NCI-H510A (cell line): ENCODE data around the gene NOL3.
A peak's percentile ranks its signal among the peaks of the same experiment; 100 is the strongest.

Experiments used
- DNase-seq: peaks from one replicate; lab custom pipeline; 2025; lab: John Stamatoyannopoulos, UW

NOL3 gene

DNA sequence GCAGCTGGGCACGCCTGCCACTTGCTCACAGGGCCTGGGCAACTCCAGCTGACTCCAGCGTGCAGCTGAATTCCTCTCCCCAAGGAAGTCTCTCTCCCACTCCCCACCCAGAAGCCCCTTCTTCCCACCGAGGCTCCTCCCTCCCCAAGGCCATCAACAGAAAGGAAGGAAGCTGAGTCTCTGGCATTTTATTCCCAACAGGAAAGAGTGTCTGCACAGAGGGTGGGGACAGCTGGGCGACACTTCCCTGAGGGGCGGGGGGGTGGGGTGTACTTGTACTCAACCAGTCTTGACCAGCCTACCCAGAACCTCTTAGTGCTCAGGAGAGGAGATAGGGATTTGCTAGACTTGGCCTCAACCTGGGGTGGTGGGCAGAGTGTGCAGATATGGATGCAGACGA is 19.7 kb downstream of the NOL3 start, which contains the start of gene EXOC3L1:
Gene EXOC3L1, minus strand, starts transcription at position 96 of the 400 bp plus-strand sequence. CDS start 460 bp downstream, outside the sequence.
- no peak for DNase-seq

DNA sequence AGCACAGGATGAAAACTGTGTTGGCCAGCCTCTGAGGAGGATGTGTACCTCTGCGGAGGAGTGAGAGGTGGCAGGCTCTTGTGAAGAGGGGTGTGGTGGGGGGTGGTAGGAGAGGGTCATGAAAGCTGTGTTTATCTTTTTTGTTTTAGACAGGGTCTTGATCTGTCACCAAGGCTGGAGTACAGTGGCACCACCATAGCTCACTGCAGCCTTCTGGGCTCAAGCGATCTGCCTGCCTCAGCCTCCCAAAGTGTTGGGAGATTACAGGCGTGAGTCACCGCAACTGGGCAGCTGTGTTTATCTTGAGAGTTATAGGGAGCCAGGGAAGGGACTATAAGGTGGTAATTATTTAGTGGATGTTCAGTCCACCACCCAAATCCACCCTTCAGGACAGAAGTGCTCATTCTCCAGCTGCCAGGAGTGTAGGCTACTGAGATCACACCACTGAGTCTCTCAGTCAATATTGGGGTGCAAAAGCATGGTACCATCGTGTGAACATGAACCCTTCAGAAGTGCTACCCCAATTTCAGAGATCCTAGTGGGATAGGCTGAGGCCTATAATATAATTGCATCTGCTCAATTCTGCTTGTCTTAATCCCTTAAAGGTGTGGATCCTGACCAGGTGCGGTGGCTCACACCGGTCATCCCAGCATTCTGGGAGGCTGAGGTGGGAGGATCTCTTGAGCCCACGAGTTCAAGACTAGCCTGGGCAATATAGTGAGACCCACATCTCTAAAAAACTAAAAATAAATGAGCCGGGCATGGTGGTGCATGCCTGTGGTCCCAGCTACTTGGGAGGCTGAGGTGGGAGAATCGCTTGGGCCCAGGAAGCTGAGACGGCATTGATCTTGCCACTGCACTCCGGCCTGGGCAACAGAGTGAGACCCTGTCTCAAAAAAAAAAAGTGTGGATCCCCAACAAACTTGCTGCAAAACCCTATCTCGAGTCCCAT is 20.4 kb downstream of the NOL3 start:
- DNase-seq = no peak

DNA sequence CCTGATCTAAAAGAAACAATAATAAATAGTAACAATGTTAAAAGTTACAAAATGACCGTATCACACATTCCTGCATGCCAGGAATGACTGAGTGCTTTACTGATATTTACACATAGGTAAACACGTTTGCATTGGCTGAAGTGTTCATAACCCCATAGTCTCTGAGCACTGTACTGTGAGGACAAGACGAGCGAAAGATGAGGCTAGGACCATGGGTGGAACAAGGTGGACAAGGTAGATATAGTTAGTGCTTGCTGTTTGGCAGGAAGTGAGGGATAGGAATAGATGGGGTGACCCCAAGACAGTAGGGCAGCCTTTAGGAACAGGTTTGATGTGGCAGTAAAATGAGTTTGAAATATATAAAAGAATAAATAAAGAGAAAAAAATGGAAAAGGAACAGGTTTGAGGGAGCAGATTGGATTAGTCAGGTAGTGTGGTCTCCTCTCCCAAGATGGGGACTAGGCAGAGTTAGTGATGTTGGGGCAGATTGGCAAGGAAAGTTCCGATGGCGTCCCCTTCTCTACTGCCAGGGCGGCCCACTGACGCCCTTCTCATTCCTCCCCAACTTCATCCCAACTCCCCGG is 21.2 kb downstream of the NOL3 start:
- no peak for DNase-seq

- peak; percentile 80 for DNase-seq
Measured at GRCh38 chr16:67191995-67192681, 21.8 kb downstream of the NOL3 start, which contains the start of gene E2F4. Gene E2F4, plus strand, starts transcription at chr16:67192155. Its CDS starts 73 bp downstream, at chr16:67192228.

GRCh38 chr16:67192781-67193361 is 22.5 kb downstream of the NOL3 start:
- no peak for DNase-seq

DNA sequence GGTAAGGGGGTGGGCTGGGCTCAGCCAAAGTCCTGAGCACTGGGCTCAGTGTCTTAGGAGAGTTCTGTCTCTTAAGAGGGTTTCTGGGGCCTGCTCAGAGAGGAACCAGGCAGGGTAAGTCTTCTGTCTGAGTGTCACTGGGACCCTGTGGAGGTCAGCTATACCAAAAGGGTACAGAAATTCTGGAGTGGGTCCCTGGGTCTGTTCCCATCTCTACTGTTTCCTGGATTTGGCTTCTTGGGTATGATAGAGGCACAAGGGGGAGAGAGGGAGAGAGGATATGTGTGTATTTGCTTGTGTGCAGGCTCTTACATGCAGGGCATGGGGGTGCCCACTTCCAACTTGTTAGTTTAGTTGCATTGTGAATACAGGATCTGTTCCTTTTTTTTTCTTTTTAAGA is 23.2 kb downstream of the NOL3 start:
- DNase-seq = no peak

DNA sequence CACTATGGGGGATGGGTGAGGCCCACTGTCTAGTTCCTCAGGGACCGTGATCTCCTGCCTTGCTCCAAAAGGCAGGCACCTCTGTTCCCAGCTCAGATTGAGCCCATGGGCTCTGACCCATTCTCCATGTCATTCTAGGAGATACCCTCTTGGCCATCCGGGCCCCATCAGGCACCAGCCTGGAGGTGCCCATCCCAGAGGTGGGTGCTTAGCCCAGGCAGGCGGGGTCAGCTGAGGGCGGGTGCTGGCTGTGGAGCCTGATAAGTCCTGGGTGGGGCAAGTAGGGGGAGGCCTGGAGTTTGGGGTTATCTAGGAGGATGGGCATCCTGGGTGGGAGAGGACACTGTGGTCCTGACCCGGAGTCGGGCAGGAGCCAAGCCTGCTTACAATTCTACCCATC is 23.9 kb downstream of the NOL3 start:
- DNase-seq = no peak

DNA sequence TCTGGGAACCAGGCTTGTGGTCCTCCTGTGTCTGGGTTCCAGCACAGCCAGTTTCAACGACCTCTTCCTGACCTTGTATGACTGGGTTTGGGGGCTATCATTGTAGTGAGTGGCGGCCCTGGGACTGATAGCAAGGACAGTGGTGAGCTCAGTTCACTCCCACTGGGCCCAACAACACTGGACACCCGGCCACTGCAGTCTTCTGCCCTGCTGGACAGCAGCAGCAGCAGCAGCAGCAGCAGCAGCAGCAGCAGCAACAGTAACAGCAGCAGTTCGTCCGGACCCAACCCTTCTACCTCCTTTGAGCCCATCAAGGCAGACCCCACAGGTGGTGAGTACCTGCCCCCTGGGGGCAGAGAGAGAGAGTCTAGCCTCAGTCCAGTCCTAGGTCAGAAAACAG is 25.3 kb downstream of the NOL3 start:
- DNase-seq = no peak

- DNase-seq = no peak
Measured at GRCh38 chr16:67196881-67197280, 26.5 kb downstream of the NOL3 start.

- no peak for DNase-seq
Measured at GRCh38 chr16:67197704-67198103, 27.4 kb downstream of the NOL3 start.

DNA sequence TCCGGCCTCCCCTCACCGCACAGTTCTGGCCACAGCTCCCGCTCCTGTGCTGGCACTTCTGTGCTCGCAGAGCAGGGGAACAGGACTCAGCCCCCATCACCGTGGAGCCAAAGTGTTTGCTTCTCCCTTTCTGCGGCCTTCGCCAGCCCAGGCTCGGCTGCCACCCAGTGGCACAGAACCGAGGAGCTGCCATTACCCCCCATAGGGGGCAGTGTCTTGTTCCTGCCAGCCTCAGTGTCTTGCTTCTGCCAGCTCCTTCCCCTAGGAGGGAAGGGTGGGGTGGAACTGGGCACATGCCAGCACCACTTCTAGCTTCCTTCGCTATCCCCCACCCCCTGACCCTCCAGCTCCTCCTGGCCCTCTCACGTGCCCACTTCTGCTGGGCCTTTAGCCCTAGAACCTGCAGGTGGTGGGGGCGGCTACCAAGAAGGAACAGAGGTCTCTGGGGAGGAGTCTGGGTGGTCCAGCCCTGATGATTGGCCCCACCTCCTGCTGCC is 27.9 kb downstream of the NOL3 start:
- no peak for DNase-seq

DNA sequence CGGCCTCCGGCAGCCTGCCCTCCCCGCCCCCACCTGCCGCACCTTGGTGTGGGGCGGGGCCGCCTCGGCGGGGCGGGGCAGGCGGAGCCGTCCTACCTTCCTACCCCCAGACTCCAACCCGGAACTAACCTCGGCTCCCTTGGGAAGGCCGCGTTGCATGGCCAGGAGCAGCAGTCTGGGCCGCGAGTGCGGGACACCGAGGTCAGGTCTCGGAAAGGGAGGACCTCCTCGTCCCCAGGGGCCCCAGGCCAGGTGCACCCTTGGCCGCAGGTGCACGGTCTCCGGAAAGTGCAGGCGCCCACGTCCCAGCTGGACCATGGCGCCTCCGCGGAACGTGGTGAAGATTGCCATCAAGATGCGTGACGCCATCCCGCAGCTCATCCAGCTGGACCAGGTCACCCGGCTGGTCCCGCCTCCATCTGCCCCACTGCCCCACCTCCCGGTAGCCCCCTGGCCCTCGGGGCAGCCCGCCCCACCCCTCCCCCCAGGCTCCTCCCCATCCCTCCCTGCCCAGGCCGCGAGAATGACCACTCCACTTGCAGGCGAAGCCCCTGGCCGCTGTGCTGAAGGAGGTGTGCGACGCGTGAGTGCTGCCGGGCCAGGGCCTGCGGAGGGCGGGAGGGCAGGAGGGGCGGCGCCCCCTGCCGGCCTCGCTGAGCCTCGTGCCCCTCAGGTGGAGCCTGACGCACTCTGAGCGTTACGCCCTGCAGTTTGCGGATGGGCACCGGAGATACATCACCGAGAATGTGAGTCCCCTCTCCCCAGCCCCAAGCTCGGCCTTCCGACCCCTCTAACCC is 28.9 kb downstream of the NOL3 start, which contains the start of gene ELMO3:
Gene ELMO3, plus strand, starts transcription at position 121 of the 797 bp plus-strand sequence. Its CDS starts 196 bp downstream, at position 317.
- DNase-seq = no peak

- DNase-seq = no peak
Measured at GRCh38 chr16:67199808-67200198, 29.5 kb downstream of the NOL3 start.

GRCh38 chr16:67200491-67200890 is 30.2 kb downstream of the NOL3 start:
- DNase-seq = no peak

DNA sequence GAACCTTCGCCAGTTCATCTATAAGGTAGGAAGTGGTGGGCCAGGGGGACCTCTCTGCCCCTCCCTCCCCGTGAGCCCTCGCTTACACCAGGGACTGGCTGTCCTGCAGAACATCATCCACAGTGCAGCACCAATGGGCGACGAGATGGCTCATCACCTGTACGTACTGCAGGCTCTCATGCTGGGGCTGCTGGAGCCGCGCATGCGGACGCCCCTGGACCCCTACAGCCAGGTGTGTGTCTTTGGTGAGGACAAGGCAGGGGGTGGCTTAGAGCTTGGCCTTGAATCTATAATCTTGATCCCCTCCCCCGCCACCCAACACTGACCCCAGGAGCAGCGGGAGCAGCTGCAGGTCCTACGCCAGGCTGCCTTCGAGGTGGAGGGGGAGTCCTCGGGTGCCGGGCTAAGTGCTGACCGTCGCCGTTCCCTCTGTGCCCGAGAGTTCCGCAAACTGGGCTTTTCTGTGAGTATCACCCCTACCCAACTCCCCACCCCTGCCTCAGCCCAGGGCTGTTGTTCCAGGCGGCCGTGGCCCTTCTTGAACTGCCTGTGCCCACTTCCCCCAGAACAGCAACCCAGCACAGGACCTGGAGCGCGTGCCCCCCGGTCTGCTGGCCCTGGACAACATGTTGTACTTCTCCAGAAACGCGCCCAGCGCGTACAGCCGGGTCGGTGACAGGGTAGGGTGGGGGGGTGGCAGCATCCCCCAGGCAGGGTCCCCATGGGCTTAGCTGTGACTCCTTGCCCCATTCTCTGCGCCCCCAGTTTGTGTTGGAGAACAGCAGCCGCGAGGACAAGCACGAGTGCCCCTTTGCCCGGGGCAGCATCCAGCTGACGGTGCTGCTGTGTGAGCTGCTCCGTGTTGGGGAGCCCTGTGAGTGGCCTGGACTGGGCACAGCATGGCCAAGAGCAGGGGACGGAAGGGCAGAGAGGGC is 31.3 kb downstream of the NOL3 start:
- no peak for DNase-seq

GRCh38 chr16:67202426-67202825 is 32.1 kb downstream of the NOL3 start:
- no peak for DNase-seq

DNA sequence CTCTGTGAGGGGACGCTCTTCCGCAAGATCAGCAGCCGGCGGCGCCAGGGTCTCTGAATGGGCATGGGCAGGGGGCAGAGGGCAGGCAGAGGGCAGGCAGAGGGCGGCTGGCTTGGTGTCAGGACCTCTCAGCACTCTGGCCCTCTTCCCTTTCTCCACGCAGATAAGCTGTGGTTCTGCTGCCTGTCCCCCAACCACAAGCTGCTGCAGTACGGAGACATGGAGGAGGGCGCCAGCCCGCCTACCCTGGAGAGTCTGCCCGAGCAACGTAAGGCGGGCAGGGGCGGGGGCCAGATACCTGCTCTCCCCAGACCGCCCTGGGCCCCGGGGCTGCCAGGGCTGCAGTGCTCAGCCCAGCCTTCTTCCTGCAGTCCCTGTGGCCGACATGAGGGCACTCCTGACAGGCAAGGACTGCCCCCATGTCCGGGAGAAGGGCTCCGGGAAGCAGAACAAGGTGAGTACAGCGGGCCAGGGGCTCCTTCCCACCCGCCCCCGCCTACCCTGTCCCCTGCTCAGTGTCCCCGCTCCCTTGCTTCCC is 32.7 kb downstream of the NOL3 start:
- no peak for DNase-seq

GRCh38 chr16:67204076-67204475 is 33.7 kb downstream of the NOL3 start:
- no peak for DNase-seq

- DNase-seq = no peak
Measured at GRCh38 chr16:67206129-67206837, 35.9 kb downstream of the NOL3 start.
